Effector memory CD4-positive, alpha-beta T cell (primary cell): ENCODE results near the gene MAPK10.
"Not testable (repeated sequence)": the region's sequence is repeated elsewhere in the genome, so short reads cannot be mapped to it uniquely, and the experiment has no call there.

Experiments
- DNase-seq, 3 donors: peaks; one replicate each; pipeline ENCODE4 v3.0.0-alpha.2; 2020
- H3K27ac ChIP-seq: 2 replicates; pipeline ENCODE4 v1.7.0; 2013; ENCODE audit warnings: mild to moderate bottlenecking, low read length, moderate library complexity; ENCODE audit not compliant: insufficient read depth, poor library complexity, severe bottlenecking
- H3K27me3 ChIP-seq: replicated peaks from 2 replicates; pipeline ENCODE4 v1.7.0; 2013; ENCODE audit warnings: mild to moderate bottlenecking, low read length; ENCODE audit not compliant: insufficient read depth, control insufficient read depth, poor library complexity, severe bottlenecking
- H3K36me3 ChIP-seq: 2 replicates; pipeline ENCODE4 v1.7.0; 2013; ENCODE audit warnings: mild to moderate bottlenecking, low read length, moderate library complexity; ENCODE audit not compliant: control insufficient read depth, insufficient read depth
- H3K4me1 ChIP-seq: 2 replicates; pipeline ENCODE4 v1.7.0; 2013; ENCODE audit warnings: low read length, mild to moderate bottlenecking; ENCODE audit not compliant: control insufficient read depth, insufficient read depth, poor library complexity, severe bottlenecking
- H3K4me3 ChIP-seq: 2 replicates; pipeline ENCODE4 v1.7.0; 2013; ENCODE audit warnings: low read length, low read depth, mild to moderate bottlenecking; ENCODE audit not compliant: insufficient read depth, poor library complexity, severe bottlenecking
- H3K9me3 ChIP-seq: 2 replicates; pipeline ENCODE4 v1.7.0; 2013; ENCODE audit warnings: mild to moderate bottlenecking, low read length, moderate library complexity; ENCODE audit not compliant: control insufficient read depth

MAPK10 gene

GRCh38 chr4:86181585-86181984 lies 178.3 kb downstream of the MAPK10 start:
- H3K36me3 ChIP-seq, result no peaks in the 10 kb centered on the region
- H3K4me1 ChIP-seq, result no peaks in the 10 kb centered on the region
- no peak overlapping the region for H3K4me3 ChIP-seq
- no peaks in the 10 kb centered on the region for H3K27me3 ChIP-seq
- DNase-seq, result no peak
- H3K27ac ChIP-seq, result no peak overlapping the region
- no peaks in the 10 kb centered on the region for H3K9me3 ChIP-seq

DNA sequence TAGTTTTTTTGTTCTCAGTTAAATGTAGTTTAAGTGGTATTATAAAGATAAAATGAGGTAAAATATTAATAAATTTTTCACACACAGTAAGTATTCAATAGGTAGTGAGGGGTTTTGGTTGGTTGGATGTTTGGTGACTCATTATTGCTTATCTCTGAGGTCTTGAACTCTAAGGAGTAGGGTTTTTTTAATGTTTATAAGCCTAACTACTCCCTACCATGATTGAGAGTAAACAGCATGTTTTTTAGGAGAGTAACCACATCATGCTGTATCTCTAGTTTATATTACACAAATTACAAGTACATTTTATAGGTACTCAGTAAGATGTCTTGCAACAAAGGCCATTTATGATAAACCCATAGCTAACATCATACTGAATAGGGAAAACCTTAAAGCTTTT lies 181.6 kb downstream of the MAPK10 start:
- no peak overlapping the region for H3K4me3 ChIP-seq
- H3K27ac ChIP-seq, result no peak overlapping the region
- DNase-seq, result no peak
- no peaks in the 10 kb centered on the region for H3K36me3 ChIP-seq
- H3K27me3 ChIP-seq, result no peaks in the 10 kb centered on the region
- H3K9me3 ChIP-seq, result no peaks in the 10 kb centered on the region
- no peaks in the 10 kb centered on the region for H3K4me1 ChIP-seq

- H3K36me3 ChIP-seq, result no peaks in the 10 kb centered on the region
- H3K4me1 ChIP-seq, result no peaks in the 10 kb centered on the region
- no peaks in the 10 kb centered on the region for H3K27me3 ChIP-seq
- no peak overlapping the region for H3K4me3 ChIP-seq
- DNase-seq, result no peak
- H3K9me3 ChIP-seq, result no peaks in the 10 kb centered on the region
- H3K27ac ChIP-seq, result no peak overlapping the region
Observed at GRCh38 chr4:86174506-86174905, 185.3 kb downstream of the MAPK10 start.

GRCh38 chr4:86168335-86168734 lies 191.5 kb downstream of the MAPK10 start:
- not testable (repeated sequence) for H3K36me3 ChIP-seq, H3K9me3 ChIP-seq, H3K4me3 ChIP-seq, H3K27me3 ChIP-seq, DNase-seq, H3K4me1 ChIP-seq, H3K27ac ChIP-seq

DNA sequence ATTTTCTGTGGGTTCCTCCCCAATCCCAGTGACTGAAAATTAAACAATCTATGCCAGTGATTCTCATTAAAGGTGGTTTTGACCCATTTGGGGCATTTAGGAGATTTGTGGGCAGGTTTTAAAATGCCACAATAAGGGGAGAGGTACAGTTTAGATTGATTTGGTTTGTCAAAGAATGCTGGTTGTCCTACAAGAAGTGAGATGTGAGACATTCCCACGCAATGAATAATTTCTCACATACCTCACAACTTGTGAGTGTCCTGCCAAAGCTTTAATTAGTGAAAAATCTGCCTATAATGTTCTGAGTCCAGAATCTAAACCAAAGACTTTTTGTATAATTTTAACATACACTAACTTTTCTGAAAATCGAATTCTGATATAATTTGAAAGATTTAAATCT lies 199.4 kb downstream of the MAPK10 start:
- no peaks in the 10 kb centered on the region for H3K27me3 ChIP-seq
- H3K27ac ChIP-seq, result no peak overlapping the region
- no peak overlapping the region for H3K4me3 ChIP-seq
- H3K4me1 ChIP-seq, result no peaks in the 10 kb centered on the region
- DNase-seq, result no peak
- H3K9me3 ChIP-seq, result no peaks in the 10 kb centered on the region
- no peaks in the 10 kb centered on the region for H3K36me3 ChIP-seq

GRCh38 chr4:86159216-86159615 lies 200.6 kb downstream of the MAPK10 start:
- no peak overlapping the region for H3K27ac ChIP-seq
- H3K4me3 ChIP-seq, result no peak overlapping the region
- no peaks in the 10 kb centered on the region for H3K36me3 ChIP-seq
- H3K4me1 ChIP-seq, result no peaks in the 10 kb centered on the region
- no peaks in the 10 kb centered on the region for H3K27me3 ChIP-seq
- H3K9me3 ChIP-seq, result no peaks in the 10 kb centered on the region
- DNase-seq, result no peak

GRCh38 chr4:86156531-86156930 lies 203.3 kb downstream of the MAPK10 start:
- H3K4me3 ChIP-seq, result no peak overlapping the region
- no peaks in the 10 kb centered on the region for H3K4me1 ChIP-seq
- H3K27me3 ChIP-seq, result no peaks in the 10 kb centered on the region
- H3K27ac ChIP-seq, result no peak overlapping the region
- H3K36me3 ChIP-seq, result no peaks in the 10 kb centered on the region
- DNase-seq, result no peak
- H3K9me3 ChIP-seq, result no peaks in the 10 kb centered on the region

- Histone ChIP-seq H3K9me3 (no peaks in the 10 kb centered on the region), H3K4me1 (no peaks in the 10 kb centered on the region), H3K27me3 (no peaks in the 10 kb centered on the region), H3K4me3 (no peak overlapping the region), H3K27ac (no peak overlapping the region), H3K36me3 (no peaks in the 10 kb centered on the region)
- no peak for DNase-seq
Observed at GRCh38 chr4:86155766-86156165, 204.1 kb downstream of the MAPK10 start.

GRCh38 chr4:86152454-86152853 lies 207.4 kb downstream of the MAPK10 start:
- no peaks in the 10 kb centered on the region for H3K36me3 ChIP-seq
- DNase-seq, result no peak
- H3K27me3 ChIP-seq, result no peaks in the 10 kb centered on the region
- H3K27ac ChIP-seq, result no peak overlapping the region
- no peak overlapping the region for H3K4me3 ChIP-seq
- no peaks in the 10 kb centered on the region for H3K9me3 ChIP-seq
- H3K4me1 ChIP-seq, result no peaks in the 10 kb centered on the region

DNA sequence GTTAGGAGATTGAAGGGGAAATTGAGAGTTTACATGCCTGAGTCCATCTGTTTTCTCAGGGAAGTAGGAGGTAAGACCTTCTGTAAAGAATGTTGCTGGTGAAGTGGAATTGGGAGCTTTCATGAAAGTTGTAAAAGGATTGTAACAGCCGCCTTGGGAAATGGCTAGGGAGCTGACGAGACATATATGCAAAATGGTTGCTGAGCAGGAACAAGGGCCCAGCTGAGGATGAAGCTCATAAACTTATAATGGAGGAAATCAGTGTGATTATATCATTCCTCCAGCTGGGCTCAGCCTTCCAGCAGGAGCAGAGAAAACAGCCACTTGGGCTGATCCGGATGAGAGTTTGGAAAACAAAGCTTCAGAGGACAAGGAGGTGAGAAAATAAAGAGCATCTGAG lies 208.7 kb downstream of the MAPK10 start:
- no peak overlapping the region for H3K4me3 ChIP-seq
- H3K27ac ChIP-seq, result no peak overlapping the region
- H3K36me3 ChIP-seq, result no peaks in the 10 kb centered on the region
- DNase-seq, result no peak
- no peaks in the 10 kb centered on the region for H3K27me3 ChIP-seq
- no peaks in the 10 kb centered on the region for H3K4me1 ChIP-seq
- H3K9me3 ChIP-seq, result no peaks in the 10 kb centered on the region

DNA sequence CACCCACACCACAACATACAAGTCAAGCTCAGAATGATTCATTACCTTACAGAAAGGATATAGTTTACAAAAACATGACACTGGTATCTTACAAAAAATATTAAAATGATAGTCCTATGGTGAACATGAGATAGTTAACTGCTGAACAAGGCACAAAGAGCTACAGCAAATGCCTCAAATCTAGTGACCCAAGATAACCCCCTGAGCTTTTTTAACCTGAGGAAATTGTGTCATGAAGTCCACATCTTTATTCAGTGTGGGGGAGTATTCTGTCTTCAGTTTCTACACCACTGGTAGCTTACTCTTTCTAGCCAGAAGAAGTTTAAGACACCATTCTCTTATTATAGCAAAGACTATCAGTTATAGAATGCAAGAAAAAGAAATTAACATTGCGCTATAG lies 218.7 kb downstream of the MAPK10 start:
- DNase-seq, result no peak
- Histone ChIP-seq H3K27me3 (no peaks in the 10 kb centered on the region), H3K27ac (no peak overlapping the region), H3K4me3 (no peak overlapping the region), H3K4me1 (no peaks in the 10 kb centered on the region), H3K9me3 (no peaks in the 10 kb centered on the region), H3K36me3 (no peaks in the 10 kb centered on the region)
